Fibroblast of upper back skin (primary cell): ENCODE data around the gene IQCH.
"Not testable (repeated sequence)": the region's sequence is repeated elsewhere in the genome, so short reads cannot be mapped to it uniquely, and the experiment has no call there.

ENCODE experiments used
- DNase-seq: peaks from one replicate; pipeline ENCODE4 v3.0.0-alpha.2; 2013

IQCH gene

GRCh38 chr15:67254238-67255175 lies at the start of gene IQCH, which contains the start of gene AAGAB:
TSS of gene IQCH (plus strand) at chr15:67254786. CDS start at chr15:67254897, 111 bp downstream.
TSS of gene AAGAB (minus strand) at chr15:67254661. CDS start at chr15:67254631, 30 bp downstream.
- peak; percentile 97 for DNase-seq

GRCh38 chr15:67207555-67208207 lies 46.9 kb upstream of the IQCH start:
- no peak for DNase-seq

- DNase-seq: no peak
These were observed 46.2 kb upstream of the IQCH start for GRCh38 chr15:67208396-67208795.

- no peak for DNase-seq
These were observed 43.9 kb upstream of the IQCH start for GRCh38 chr15:67210555-67211168.

- DNase-seq: peak; percentile 26
These were observed 41.8 kb upstream of the IQCH start for GRCh38 chr15:67212684-67213367.

GRCh38 chr15:67215102-67215501 lies 39.5 kb upstream of the IQCH start:
- no peak for DNase-seq

GRCh38 chr15:67216859-67217258 lies 37.7 kb upstream of the IQCH start:
- no peak for DNase-seq

- DNase-seq: no peak
These were observed 36.2 kb upstream of the IQCH start for GRCh38 chr15:67218428-67218827.

- DNase-seq: no peak
These were observed 35.3 kb upstream of the IQCH start for GRCh38 chr15:67219288-67219687.

GRCh38 chr15:67224889-67225288 lies 29.7 kb upstream of the IQCH start:
- no peak for DNase-seq

GRCh38 chr15:67225336-67225735 lies 29.2 kb upstream of the IQCH start:
- DNase-seq: peak; percentile 77

GRCh38 chr15:67227431-67227830 lies 27.2 kb upstream of the IQCH start:
- no peak for DNase-seq

GRCh38 chr15:67227846-67228245 lies 26.7 kb upstream of the IQCH start:
- DNase-seq: no peak

GRCh38 chr15:67228286-67228685 lies 26.3 kb upstream of the IQCH start:
- DNase-seq: no peak

- DNase-seq: no peak
These were observed 24.1 kb upstream of the IQCH start for GRCh38 chr15:67230504-67230903.

GRCh38 chr15:67232591-67232990 lies 22.0 kb upstream of the IQCH start:
- DNase-seq: no peak

- DNase-seq: no peak
These were observed 14.1 kb upstream of the IQCH start for GRCh38 chr15:67240235-67241131.

GRCh38 chr15:67241132-67241855 lies 13.3 kb upstream of the IQCH start:
- no peak for DNase-seq

- no peak for DNase-seq
These were observed 11.9 kb upstream of the IQCH start for GRCh38 chr15:67242708-67243111.

- DNase-seq: peak; percentile 73
These were observed 9.6 kb upstream of the IQCH start for GRCh38 chr15:67244971-67245478.

GRCh38 chr15:67246606-67247005 lies 8.0 kb upstream of the IQCH start:
- not testable (repeated sequence) for DNase-seq
